H1 (cell line): ENCODE measurements around the gene FAHD1. TPM values are rescaled to one million over a fixed set of nuclear protein-coding genes. Genes with fewer than 3 reads are reported as not detected.

ENCODE experiments used
- ATF2 ChIP-seq: IDR thresholded peaks from 2 replicates; pipeline ENCODE4 v1.6.1; 2012; ENCODE audit warnings: low read length, inconsistent platforms
- BRCA1 ChIP-seq: IDR thresholded peaks from 2 replicates; pipeline ENCODE4 v1.6.1; 2012; ENCODE audit warnings: low read depth, low read length, improper control_type of control experiment
- CHD7 ChIP-seq: fragments of 300-600 bp; sonication (generic); IDR thresholded peaks from 2 replicates; pipeline ENCODE4 v1.7.1; 2012; ENCODE audit warnings: low read length, moderate library complexity, mild to moderate bottlenecking, inconsistent platforms; ENCODE audit not compliant: insufficient replicate concordance
- E2F6 ChIP-seq: IDR thresholded peaks from 2 replicates; pipeline ENCODE4 v1.6.1; 2012; ENCODE audit warnings: inconsistent platforms
- GABPA ChIP-seq: IDR thresholded peaks from 2 replicates; pipeline ENCODE4 v1.6.1; 2011; ENCODE audit warnings: mild to moderate bottlenecking, low read length, moderate library complexity, borderline replicate concordance; ENCODE audit not compliant: insufficient read depth
- KDM4A ChIP-seq: IDR thresholded peaks from one replicate; pipeline ENCODE4 v1.7.1; 2012; ENCODE audit warnings: low read depth, mild to moderate bottlenecking, moderate library complexity, low read length, inconsistent platforms; ENCODE audit not compliant: severe bottlenecking
- RXRA ChIP-seq: IDR thresholded peaks from 2 replicates; pipeline ENCODE4 v1.6.1; 2011; ENCODE audit warnings: low read depth, mild to moderate bottlenecking, low read length, moderate library complexity; ENCODE audit not compliant: insufficient read depth
- TBP ChIP-seq: IDR thresholded peaks from 2 replicates; pipeline ENCODE4 v1.6.1; 2011; ENCODE audit warnings: low read depth, low read length, improper control_type of control experiment
- polyA plus RNA-seq, 7 experiments: library from polyadenylated mRNA; depleted of rRNA in 3 of 7; stranded (reverse) in 5 of 7; unstranded in 2 of 7; fragments of >200 nt in 5 of 7; fragments of 200-250 nt in 2 of 7; gene quantifications; 1 replicate in 5 of 7; 2 replicates in 1 of 7; 4 replicates in 1 of 7; pipeline versions ENCODE4 v1.2.1 to v1.2.3, GENCODE V29; 2011 to 2013; ENCODE audit warnings: missing spikeins in 2 of 7, mixed read lengths in 2 of 7
- total RNA-seq: library from RNA; stranded (reverse); fragmentation: NEBNext Ultra II Directional; extraction: Animal tissue kit (Norgen Biotek cat#: 25700); gene quantifications from 2 replicates; pipeline ENCODE4 v1.2.1, GENCODE V29; 2021

FAHD1 gene
- total and polyA plus RNA-seq, 2 of the 8 experiments (the other 6 are each of a cell fraction or from before 2014, with no cell fraction given) = 20.4 to 31.9 TPM

- TF ChIP-seq CHD7 (no peak), KDM4A (no peak), E2F6 (no peak), TBP (no peak), RXRA (no peak), BRCA1 (no peak), ATF2 (no peak), GABPA (no peak)
Measured at GRCh38 chr16:1858189-1858865, 31.3 kb downstream of the FAHD1 start (continued).
